Fibroblast of lung (primary cell): ENCODE results near the gene CHMP6. TPM values are rescaled to one million over a fixed set of nuclear protein-coding genes. Genes with fewer than 3 reads are reported as not detected.

Experiments used
- DNase-seq, 2 donors: peaks; one replicate each; pipeline versions ENCODE4 v3.0.0 to v3.0.0-alpha.2; 2010; ENCODE audit warnings: low read depth in 2 of 2
- H2AFZ ChIP-seq: 2 replicates; pipeline ENCODE4 v1.5.1; 2012; ENCODE audit warnings: low read length, control low read depth, inconsistent platforms
- H3K27ac ChIP-seq: 2 replicates; pipeline ENCODE4 v1.5.1; 2011; ENCODE audit warnings: low read length, control low read depth; ENCODE audit not compliant: insufficient read depth
- H3K27me3 ChIP-seq: 2 replicates; pipeline ENCODE4 v1.5.1; 2011; ENCODE audit warnings: mild to moderate bottlenecking, low read length; ENCODE audit not compliant: control insufficient read depth, insufficient read depth
- H3K36me3 ChIP-seq: 2 replicates; pipeline ENCODE4 v1.5.1; 2011; ENCODE audit warnings: low read length; ENCODE audit not compliant: control insufficient read depth, insufficient read depth
- H3K4me1 ChIP-seq: 2 replicates; pipeline ENCODE4 v1.5.1; 2011; ENCODE audit warnings: low read length; ENCODE audit not compliant: control insufficient read depth, insufficient read depth; ENCODE audit errors: extremely low read depth
- H3K4me2 ChIP-seq: 2 replicates; pipeline ENCODE4 v1.5.1; 2011; ENCODE audit warnings: low read length, control low read depth; ENCODE audit not compliant: insufficient read depth; ENCODE audit errors: extremely low read depth
- H3K4me3 ChIP-seq, 4 experiments: fragments of 200-600 bp in 1 of 4; sonication (generic) in 1 of 4; replicated peaks in 1 of 4; 2 replicates each; pipeline ENCODE4 v1.5.1; 2011 to 2016; ENCODE audit warnings: low read length in 4 of 4, low read depth in 3 of 4, mild to moderate bottlenecking in 3 of 4, control low read depth in 2 of 4, inconsistent platforms in 1 of 4, mixed read lengths in 1 of 4; ENCODE audit not compliant: insufficient read depth in 1 of 4; ENCODE audit errors: control extremely low read depth in 1 of 4
- H3K79me2 ChIP-seq: 2 replicates; pipeline ENCODE4 v1.5.1; 2012; ENCODE audit warnings: mild to moderate bottlenecking, low read length, inconsistent platforms; ENCODE audit not compliant: control insufficient read depth, insufficient read depth
- H3K9ac ChIP-seq: 2 replicates; pipeline ENCODE4 v1.5.1; 2011; ENCODE audit warnings: mild to moderate bottlenecking, low read length, control low read depth; ENCODE audit not compliant: insufficient read depth
- H3K9me3 ChIP-seq: 2 replicates; pipeline ENCODE4 v1.5.1; 2012; ENCODE audit warnings: low read depth, low read length; ENCODE audit not compliant: control insufficient read depth, insufficient read depth
- H4K20me1 ChIP-seq: 2 replicates; pipeline ENCODE4 v1.5.1; 2011; ENCODE audit warnings: low read length; ENCODE audit not compliant: control insufficient read depth, insufficient read depth; ENCODE audit errors: extremely low read depth
- EZH2 ChIP-seq: IDR thresholded peaks from 2 replicates; pipeline ENCODE4 v1.5.1; 2012; ENCODE audit warnings: low read length, control low read depth, mild to moderate bottlenecking; ENCODE audit errors: missing control alignments
- polyA plus RNA-seq, 2 donors: library from polyadenylated mRNA; depleted of rRNA in 1 of 2; stranded (reverse) in 1 of 2; unstranded in 1 of 2; fragments of >200 nt; gene quantifications; 2 replicates each; pipeline ENCODE4 v1.2.1, GENCODE V29; 2011 to 2012; ENCODE audit warnings: missing spikeins in 1 of 2
- total RNA-seq: library from RNA; depleted of rRNA; stranded (reverse); fragments of >200 nt; gene quantifications from 2 replicates; pipeline ENCODE4 v1.2.1, GENCODE V29; 2014
- TF ChIP-seq, protein P1 (sequence below), 2 donors: IDR thresholded peaks in 1 of 2; conservative IDR thresholded peaks in 1 of 2; 1 replicate in 1 of 2; 2 replicates in 1 of 2; pipeline ENCODE4 v1.5.1; 2011 to 2012; ENCODE audit warnings: low read length in 2 of 2, control low read depth in 1 of 2, inconsistent platforms in 1 of 2, low read depth in 1 of 2, mild to moderate bottlenecking in 1 of 2

Gene CHMP6
- total and polyA plus RNA-seq, 2 donors (not counting 1 experiment from before 2014, with no cell fraction given) = 11.2 to 30.1 TPM

- no peak overlapping the region for H3K27ac ChIP-seq
- no peaks in the 10 kb centered on the region for H3K27me3 ChIP-seq
- no peak overlapping the region for H2AFZ ChIP-seq
- no peak for DNase-seq
- H3K4me2 ChIP-seq = no peak overlapping the region
- H3K4me1 ChIP-seq = no peaks in the 10 kb centered on the region
- no peak overlapping the region for H3K9ac ChIP-seq
- TF ChIP-seq, protein P1, sequence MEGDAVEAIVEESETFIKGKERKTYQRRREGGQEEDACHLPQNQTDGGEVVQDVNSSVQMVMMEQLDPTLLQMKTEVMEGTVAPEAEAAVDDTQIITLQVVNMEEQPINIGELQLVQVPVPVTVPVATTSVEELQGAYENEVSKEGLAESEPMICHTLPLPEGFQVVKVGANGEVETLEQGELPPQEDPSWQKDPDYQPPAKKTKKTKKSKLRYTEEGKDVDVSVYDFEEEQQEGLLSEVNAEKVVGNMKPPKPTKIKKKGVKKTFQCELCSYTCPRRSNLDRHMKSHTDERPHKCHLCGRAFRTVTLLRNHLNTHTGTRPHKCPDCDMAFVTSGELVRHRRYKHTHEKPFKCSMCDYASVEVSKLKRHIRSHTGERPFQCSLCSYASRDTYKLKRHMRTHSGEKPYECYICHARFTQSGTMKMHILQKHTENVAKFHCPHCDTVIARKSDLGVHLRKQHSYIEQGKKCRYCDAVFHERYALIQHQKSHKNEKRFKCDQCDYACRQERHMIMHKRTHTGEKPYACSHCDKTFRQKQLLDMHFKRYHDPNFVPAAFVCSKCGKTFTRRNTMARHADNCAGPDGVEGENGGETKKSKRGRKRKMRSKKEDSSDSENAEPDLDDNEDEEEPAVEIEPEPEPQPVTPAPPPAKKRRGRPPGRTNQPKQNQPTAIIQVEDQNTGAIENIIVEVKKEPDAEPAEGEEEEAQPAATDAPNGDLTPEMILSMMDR (conservative IDR thresholded peaks at IDR 0.05 in 1 of 2, IDR thresholded peaks at IDR 0.05 in 1 of 2; ENCODE audit: low read depth in 1 of 2, low read length in 2 of 2) = no peak
- TF ChIP-seq EZH2 = no peak
- H3K4me3 ChIP-seq = no peak overlapping the region
- no peaks in the 10 kb centered on the region for H3K79me2 ChIP-seq
- H4K20me1 ChIP-seq = no peaks in the 10 kb centered on the region
- no peaks in the 10 kb centered on the region for H3K9me3 ChIP-seq
- H3K36me3 ChIP-seq = peaks cover 11% of the 10 kb centered on the region
These were observed 41.9 kb upstream of the CHMP6 start for GRCh38 chr17:80949451-80950421.

DNA sequence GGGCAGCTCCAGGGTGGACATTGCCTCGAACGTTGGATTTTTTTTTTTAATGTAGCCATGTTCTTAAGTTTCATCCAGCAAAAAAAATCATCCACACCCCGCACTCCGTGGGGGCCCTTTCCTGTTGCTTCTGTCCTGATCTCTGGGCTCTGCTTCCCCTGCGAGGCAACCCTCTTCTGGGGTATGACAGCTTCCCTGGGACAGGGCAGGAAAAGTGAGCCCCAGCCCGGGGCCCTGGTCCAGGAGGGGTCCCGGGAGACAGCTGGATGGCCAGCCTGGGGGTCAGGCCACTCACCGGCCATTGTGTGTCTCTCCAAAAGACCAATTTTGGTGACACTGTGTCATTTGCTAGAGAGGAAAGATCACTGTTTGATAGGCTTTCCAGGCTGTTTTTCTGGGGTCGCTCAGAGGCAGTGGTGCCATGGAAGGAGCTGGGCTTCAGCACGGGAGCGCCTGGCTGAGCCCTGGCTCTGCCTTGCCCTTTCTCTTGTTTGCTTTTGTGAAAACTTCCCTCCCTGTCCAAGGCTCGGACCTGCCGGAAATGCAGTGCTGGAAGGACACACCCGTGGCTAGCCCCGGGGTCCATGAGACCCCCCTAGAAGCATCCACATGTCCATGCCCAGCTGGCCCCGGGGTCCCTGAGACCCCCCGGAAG is 41.0 kb upstream of the CHMP6 start:
- DNase-seq = no peak
- H3K79me2 ChIP-seq = no peaks in the 10 kb centered on the region
- H3K36me3 ChIP-seq = peaks cover 11% of the 10 kb centered on the region

More for the DNA sequence above, 41.0 kb upstream of the CHMP6 start:
- no peaks in the 10 kb centered on the region for H4K20me1 ChIP-seq
- H3K4me1 ChIP-seq = no peaks in the 10 kb centered on the region
- no peaks in the 10 kb centered on the region for H3K9me3 ChIP-seq
- no peak overlapping the region for H3K4me2 ChIP-seq
- no peak overlapping the region for H3K27ac ChIP-seq
- no peak overlapping the region for H2AFZ ChIP-seq
- no peak overlapping the region for H3K9ac ChIP-seq
- TF ChIP-seq EZH2 = no peak
- TF ChIP-seq, protein P1 (conservative IDR thresholded peaks at IDR 0.05 in 1 of 2, IDR thresholded peaks at IDR 0.05 in 1 of 2; ENCODE audit: low read depth in 1 of 2, low read length in 2 of 2) = no peak
- H3K4me3 ChIP-seq = no peak overlapping the region
- H3K27me3 ChIP-seq = no peaks in the 10 kb centered on the region
